SH-SY5Y (cell line): ENCODE measurements around the gene PDE4D.

ENCODE experiments used
- GATA2 ChIP-seq: IDR thresholded peaks from 2 replicates; pipeline ENCODE4 v1.6.1; 2011; ENCODE audit warnings: mild to moderate bottlenecking, low read depth, low read length
- GATA3 ChIP-seq: IDR thresholded peaks from 2 replicates; pipeline ENCODE4 v1.6.1; 2011; ENCODE audit warnings: low read depth, mild to moderate bottlenecking, low read length, moderate library complexity

- TF ChIP-seq GATA2 (no peak), GATA3 (no peak)
Measured at GRCh38 chr5:59430066-59430685, 463.4 kb downstream of the PDE4D start.
